Aorta (tissue), 5 donors: ENCODE measurements around the gene PAQR8. TPM values are rescaled to one million over a fixed set of nuclear protein-coding genes. Genes with fewer than 3 reads are reported as not detected.
A peak's percentile ranks its signal among the peaks of the same experiment; 100 is the strongest.

Experiments
- ATAC-seq: fragments of 200-7000 bp; cut with Tn5 transposase; one replicate; pipeline ENCODE4 v1.9.1; 2022; ENCODE audit warnings: moderate library complexity; ENCODE audit not compliant: low FRiP score
- DNase-seq, 2 donors: peaks; one replicate each; pipeline ENCODE4 v3.0.0-alpha.2; 2020
- H3K27ac ChIP-seq, 2 donors: one replicate each; pipeline ENCODE4 v1.5.1; 2013; ENCODE audit warnings: low read length in 2 of 2, mild to moderate bottlenecking in 2 of 2, moderate library complexity in 2 of 2, control low read depth in 1 of 2, inconsistent platforms in 1 of 2, low read depth in 1 of 2
- H3K27me3 ChIP-seq, 2 donors: one replicate each; pipeline ENCODE4 v1.6.1; 2013; ENCODE audit warnings: control low read depth in 1 of 2, low read length in 1 of 2, mild to moderate bottlenecking in 1 of 2, moderate library complexity in 1 of 2; ENCODE audit not compliant: insufficient read depth in 2 of 2, control insufficient read depth in 1 of 2
- H3K36me3 ChIP-seq, 2 donors: one replicate each; pipeline ENCODE4 v1.6.1; 2013; ENCODE audit warnings: control low read depth in 1 of 2, low read length in 1 of 2, mild to moderate bottlenecking in 1 of 2; ENCODE audit not compliant: insufficient read depth in 2 of 2, control insufficient read depth in 1 of 2
- H3K4me1 ChIP-seq, 2 donors: one replicate each; pipeline ENCODE4 v1.6.1; 2013; ENCODE audit warnings: low read length in 2 of 2, control low read depth in 1 of 2, mild to moderate bottlenecking in 1 of 2, moderate library complexity in 1 of 2; ENCODE audit not compliant: insufficient read depth in 2 of 2, control insufficient read depth in 1 of 2
- H3K4me3 ChIP-seq, 2 donors: one replicate each; pipeline ENCODE4 v1.5.1; 2013; ENCODE audit warnings: low read length in 2 of 2, control low read depth in 1 of 2, mild to moderate bottlenecking in 1 of 2
- H3K9me3 ChIP-seq: one replicate; pipeline ENCODE4 v1.6.1; 2013; ENCODE audit warnings: mild to moderate bottlenecking, low read length; ENCODE audit not compliant: control insufficient read depth
- WGBS, 2 donors: extraction: QIAGEN DNeasy Blood & Tissue Kit; methylation state at CpG; one replicate each; pipeline ENCODE4 v1.1.7; 2013; 5-methylcytosine and 5-hydroxymethylcytosine counted together
- intact Hi-C, 2 donors: fragments of 100-400 bp; cut with DNase I; formaldehyde crosslinking; loops; one replicate each; pipeline versions ENCODE4 v1.14.2 to v1.15.0; 2022
- polyA plus RNA-seq, 2 donors: library from polyadenylated mRNA; stranded (reverse); fragments of 200-250 nt; gene quantifications; one replicate each; pipeline ENCODE4 v1.2.3, GENCODE V29; 2013
- total RNA-seq, 2 donors: library from RNA; stranded (reverse); fragmentation: NEBNext Ultra II Directional; extraction: Animal tissue kit (Norgen Biotek cat#: 25700); gene quantifications; one replicate each; pipeline ENCODE4 v1.2.1, GENCODE V29; 2021
- donor health status: healthy with polysubstance abuse.
- donor health status: Bipolar disorder and iron deficiency.
- donor health status: DM: no; HTN: no; CAD: no.
- donor health status: DM: no; HTN: no; CAD: no.
- donor health status: DM: yes; HTN: yes; CAD: no.

PAQR8 gene
- total and polyA plus RNA-seq, 4 donors: 1.7 to 6.5 (median 3.6) TPM

DNA sequence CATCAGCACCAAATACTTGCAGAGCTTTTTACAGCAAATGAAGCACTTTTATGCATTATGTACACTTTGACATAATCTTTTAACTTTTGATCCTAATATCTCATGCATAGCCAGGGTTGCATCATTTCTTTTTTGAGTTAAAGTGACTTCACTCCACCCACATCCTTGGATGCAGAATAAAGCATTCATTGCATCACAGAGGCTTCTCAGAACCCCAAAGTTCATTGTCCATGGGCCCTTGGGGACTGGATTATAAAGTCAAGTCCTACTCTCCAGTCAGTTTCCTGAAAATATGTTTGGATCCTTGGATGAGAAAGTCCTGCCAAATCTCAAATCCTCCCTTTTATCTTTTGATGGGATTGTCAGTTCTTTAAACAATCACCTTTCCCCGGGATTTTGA lies 47.5 kb downstream of the PAQR8 start:
- Histone ChIP-seq H3K4me1 (no peaks in the 10 kb centered on the region), H3K4me3 (no peak overlapping the region), H3K27ac (no peak overlapping the region), H3K9me3 (no peaks in the 10 kb centered on the region), H3K27me3 (no peaks in the 10 kb centered on the region), H3K36me3 (no peaks in the 10 kb centered on the region)
- intact Hi-C loops: no loop called here
- 58 to 59% methylated on average over 1 of the region's 1 CpG for WGBS, 2 donors
- ATAC-seq (no peak), DNase-seq (no peak)

DNA sequence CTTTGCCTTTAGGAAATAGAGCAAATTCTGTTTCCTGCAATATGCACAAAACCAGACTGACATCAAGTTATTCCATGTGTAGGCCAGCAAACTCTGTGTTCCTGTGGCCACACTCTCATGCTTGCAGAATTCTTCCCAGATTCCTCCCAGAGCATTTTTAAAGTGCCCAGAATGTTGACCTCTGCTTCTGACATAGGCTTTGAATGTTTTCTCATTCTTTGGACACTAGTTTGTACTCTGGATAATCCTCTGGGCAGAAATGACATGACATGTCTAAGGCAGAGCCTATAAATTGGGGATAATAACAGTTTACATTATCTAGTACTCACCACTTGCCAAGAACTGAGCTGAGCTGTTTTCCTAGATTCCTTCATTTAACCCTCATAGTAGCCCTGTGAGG lies 49.0 kb downstream of the PAQR8 start:
- no peak overlapping the region for H3K27ac ChIP-seq
- intact Hi-C loops: no loop called here
- H3K4me3 ChIP-seq: no peak overlapping the region
- H3K9me3 ChIP-seq: no peaks in the 10 kb centered on the region
- DNase-seq (no peak), ATAC-seq (no peak)
- H3K36me3 ChIP-seq: no peaks in the 10 kb centered on the region
- H3K4me1 ChIP-seq: no peaks in the 10 kb centered on the region
- no peaks in the 10 kb centered on the region for H3K27me3 ChIP-seq

DNA sequence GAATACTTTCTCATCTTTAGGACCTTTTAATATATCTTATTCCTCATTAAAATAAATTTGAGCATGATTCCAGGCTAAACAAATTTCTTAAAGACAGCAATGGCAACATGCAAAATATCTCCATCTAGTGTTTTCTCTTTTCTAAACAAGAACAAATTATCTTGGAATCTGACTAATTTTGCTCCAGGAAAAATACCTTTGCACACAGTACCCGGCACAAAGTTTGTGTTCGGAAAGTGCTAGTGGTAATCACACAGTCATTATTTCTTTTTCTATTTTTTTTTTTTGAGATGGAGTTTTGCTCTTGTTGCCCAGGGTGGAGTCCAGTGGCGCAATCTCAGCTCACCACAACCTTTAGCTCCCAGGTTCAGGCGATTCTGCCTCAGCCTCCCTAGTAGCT lies 50.0 kb downstream of the PAQR8 start:
- H3K27me3 ChIP-seq: no peaks in the 10 kb centered on the region
- no peaks in the 10 kb centered on the region for H3K36me3 ChIP-seq
- H3K27ac ChIP-seq: no peak overlapping the region
- H3K4me1 ChIP-seq: no peaks in the 10 kb centered on the region
- intact Hi-C loops: no loop called here
- DNase-seq (no peak), ATAC-seq (no peak)
- H3K9me3 ChIP-seq: no peaks in the 10 kb centered on the region
- no peak overlapping the region for H3K4me3 ChIP-seq
- WGBS, 2 donors: 79 to 85% methylated on average over 4 of the region's 4 CpGs

- WGBS, 2 donors: 87 to 91% methylated on average over 1 of the region's 1 CpG
- Histone ChIP-seq H3K27me3 (no peaks in the 10 kb centered on the region), H3K9me3 (no peaks in the 10 kb centered on the region), H3K27ac (no peak overlapping the region), H3K4me1 (no peaks in the 10 kb centered on the region), H3K36me3 (no peaks in the 10 kb centered on the region), H3K4me3 (no peak overlapping the region)
- no peak for DNase-seq
- no peak for ATAC-seq
- intact Hi-C loops: loop anchor here in 1 of 2 donors (5.0 kb wide), 1 partner anchor 182 kb away; no protein-coding TSS in a partner anchor
Observed at GRCh38 chr6:52415333-52415732, 53.4 kb downstream of the PAQR8 start.

GRCh38 chr6:52415917-52416628 lies 54.1 kb downstream of the PAQR8 start:
- no peak for DNase-seq
- Histone ChIP-seq H3K9me3 (no peaks in the 10 kb centered on the region), H3K36me3 (no peaks in the 10 kb centered on the region), H3K27ac (no peak overlapping the region), H3K4me3 (no peak overlapping the region), H3K27me3 (no peaks in the 10 kb centered on the region), H3K4me1 (peaks cover 0 to 5% of the 10 kb centered on the region in 2 donors)
- intact Hi-C loops: loop anchor here (1.0 to 5.0 kb wide), 4 partner anchors 181 to 247 kb away; no protein-coding TSS in a partner anchor
- ATAC-seq: no peak
- 60 to 65% methylated on average over 6 of the region's 6 CpGs for WGBS, 2 donors

- ATAC-seq (no peak), DNase-seq (no peak)
- Histone ChIP-seq H3K9me3 (no peaks in the 10 kb centered on the region), H3K4me3 (no peak overlapping the region), H3K36me3 (no peaks in the 10 kb centered on the region), H3K4me1 (peaks cover 0 to 5% of the 10 kb centered on the region in 2 donors), H3K27ac (peak overlapping the region in 1 of 2 donors; percentile 56), H3K27me3 (no peaks in the 10 kb centered on the region)
- intact Hi-C loops: loop anchor here (1.0 to 5.0 kb wide), 4 partner anchors 180 to 247 kb away; no protein-coding TSS in a partner anchor
- 0% methylated on average over 1 of the region's 1 CpG for WGBS, 2 donors
Observed at GRCh38 chr6:52416629-52417151, 54.7 kb downstream of the PAQR8 start.

GRCh38 chr6:52417675-52418111 lies 55.7 kb downstream of the PAQR8 start:
- peak overlapping the region in 1 of 2 donors; percentile 59 for H3K27ac ChIP-seq
- 45 to 52% methylated on average over 5 of the region's 5 CpGs for WGBS, 2 donors
- H3K4me1 ChIP-seq: peaks cover 0 to 5% of the 10 kb centered on the region in 2 donors
- intact Hi-C loops: loop anchor here (2.0 to 5.0 kb wide), 3 partner anchors 179 to 245 kb away; no protein-coding TSS in a partner anchor
- no peaks in the 10 kb centered on the region for H3K27me3 ChIP-seq
- ATAC-seq: no peak
- no peak for DNase-seq
- H3K9me3 ChIP-seq: no peaks in the 10 kb centered on the region
- no peak overlapping the region for H3K4me3 ChIP-seq
- no peaks in the 10 kb centered on the region for H3K36me3 ChIP-seq

DNA sequence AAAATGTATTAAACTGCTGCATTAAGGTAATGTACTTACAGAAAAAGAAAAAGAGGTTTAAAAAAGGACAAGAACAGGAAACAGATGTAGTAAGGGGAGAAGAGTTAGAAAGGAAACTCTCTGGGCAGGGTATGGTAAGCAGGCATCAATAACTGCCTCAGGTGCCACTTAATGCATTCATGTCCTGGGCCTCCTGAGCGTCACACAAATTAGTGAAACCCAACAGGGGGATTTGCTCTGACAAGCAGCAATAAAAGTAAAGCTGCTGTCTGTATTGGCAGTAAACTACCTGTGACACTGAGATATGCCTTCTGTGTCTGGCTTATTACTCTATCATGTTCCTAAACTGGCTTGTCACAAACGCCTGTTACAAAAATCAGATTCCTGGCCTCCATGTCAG lies 56.7 kb downstream of the PAQR8 start:
- Histone ChIP-seq H3K36me3 (no peaks in the 10 kb centered on the region), H3K27me3 (no peaks in the 10 kb centered on the region), H3K9me3 (no peaks in the 10 kb centered on the region), H3K4me1 (peaks cover 0 to 5% of the 10 kb centered on the region in 2 donors), H3K4me3 (no peak overlapping the region), H3K27ac (no peak overlapping the region)
- no peak for DNase-seq
- WGBS, 2 donors: 68 to 69% methylated on average over 2 of the region's 2 CpGs
- no peak for ATAC-seq
- intact Hi-C loops: loop anchor here in 1 of 2 donors (5.0 kb wide), 1 partner anchor 179 kb away; no protein-coding TSS in a partner anchor
